SK-N-SH treated with all-trans-retinoic acid at 6 μM for 48 hours (cell line): ENCODE measurements around the gene SFXN5.

Source experiments
- ATAC-seq: fragments of 200-7000 bp; cut with Tn5 transposase; 3 replicates; pipeline ENCODE4 v1.9.1; 2020; ENCODE audit warnings: mild to moderate bottlenecking, moderate library complexity
- ARNTL ChIP-seq: fragments of 450-650 bp; formaldehyde crosslinking; IDR thresholded peaks from 2 replicates; pipeline ENCODE4 v1.5.0; 2020; ENCODE audit warnings: low read depth, mild to moderate bottlenecking, moderate library complexity, borderline replicate concordance
- BACH2 ChIP-seq: fragments of 250-450 bp; sonication (Bioruptor Pico); IDR thresholded peaks from 2 replicates; pipeline ENCODE4 v1.9.0; 2021; ENCODE audit warnings: mild to moderate bottlenecking, borderline replicate concordance
- CREB5 ChIP-seq: fragments of 250-450 bp; sonication (Bioruptor Pico); IDR thresholded peaks from 2 replicates; pipeline ENCODE4 v1.5.1; 2020; ENCODE audit warnings: low read depth, mild to moderate bottlenecking, moderate library complexity
- CSDC2 ChIP-seq: fragments of 250-450 bp; sonication (Bioruptor Pico); IDR thresholded peaks from 2 replicates; pipeline ENCODE4 v1.5.0; 2020; ENCODE audit warnings: mild to moderate bottlenecking, moderate library complexity
- ESRRG ChIP-seq: fragments of 250-450 bp; sonication (Bioruptor Pico); IDR thresholded peaks from 2 replicates; pipeline ENCODE4 v1.6.1; 2021; ENCODE audit warnings: mild to moderate bottlenecking
- GLIS3 ChIP-seq: fragments of 250-450 bp; sonication (Bioruptor Pico); IDR thresholded peaks from 2 replicates; pipeline ENCODE4 v1.5.0; 2020; ENCODE audit warnings: mild to moderate bottlenecking, moderate library complexity
- ISL1 ChIP-seq: fragments of 250-450 bp; sonication (Bioruptor Pico); IDR thresholded peaks from 2 replicates; pipeline ENCODE4 v2.1.2; 2022; ENCODE audit warnings: mild to moderate bottlenecking, moderate library complexity
- OSR1 ChIP-seq: fragments of 250-450 bp; sonication (Bioruptor Pico); IDR thresholded peaks from 2 replicates; pipeline ENCODE4 v1.8.0; 2022; ENCODE audit warnings: moderate library complexity, mild to moderate bottlenecking, inconsistent platforms
- PPARA ChIP-seq: fragments of 250-450 bp; sonication (Bioruptor Pico); IDR thresholded peaks from 2 replicates; pipeline ENCODE4 v1.5.0; 2020; ENCODE audit warnings: mild to moderate bottlenecking, borderline replicate concordance
- RARB ChIP-seq: fragments of 250-450 bp; sonication (Bioruptor Pico); IDR thresholded peaks from 2 replicates; pipeline ENCODE4 v1.8.0; 2021; ENCODE audit warnings: mild to moderate bottlenecking, moderate library complexity
- SNAI2 ChIP-seq: fragments of 250-450 bp; sonication (Bioruptor Pico); IDR thresholded peaks from 2 replicates; pipeline ENCODE4 v1.5.0; 2020; ENCODE audit warnings: mild to moderate bottlenecking, moderate library complexity
- TCF4 ChIP-seq: fragments of 250-450 bp; sonication (Bioruptor Pico); IDR thresholded peaks from 2 replicates; pipeline ENCODE4 v1.8.0; 2021; ENCODE audit warnings: mild to moderate bottlenecking, moderate library complexity, borderline replicate concordance
- TOX ChIP-seq: fragments of 250-450 bp; sonication (Bioruptor Pico); IDR thresholded peaks from 2 replicates; pipeline ENCODE4 v1.8.0; 2021; ENCODE audit warnings: mild to moderate bottlenecking, moderate library complexity, borderline replicate concordance
- ZC3H10 ChIP-seq: fragments of 250-450 bp; sonication (Bioruptor Pico); IDR thresholded peaks from 2 replicates; pipeline ENCODE4 v1.5.1; 2021; ENCODE audit warnings: mild to moderate bottlenecking, moderate library complexity
- ZFP3 ChIP-seq: fragments of 250-450 bp; sonication (Bioruptor Pico); IDR thresholded peaks from 2 replicates; pipeline ENCODE4 v1.5.0; 2020; ENCODE audit warnings: mild to moderate bottlenecking, moderate library complexity
- ZFP30 ChIP-seq: fragments of 450-650 bp; formaldehyde crosslinking; IDR thresholded peaks from 2 replicates; pipeline ENCODE4 v1.5.0; 2022; ENCODE audit warnings: mild to moderate bottlenecking, moderate library complexity
- ZNF565 ChIP-seq: fragments of 450-650 bp; formaldehyde crosslinking; conservative IDR thresholded peaks from 2 replicates; pipeline ENCODE4 v1.5.0; 2020; ENCODE audit warnings: low read depth, mild to moderate bottlenecking, moderate library complexity
- ZNF70 ChIP-seq: fragments of 450-650 bp; formaldehyde crosslinking; IDR thresholded peaks from 2 replicates; pipeline ENCODE4 v1.5.0; 2020; ENCODE audit warnings: mild to moderate bottlenecking, moderate library complexity
- ZNF8 ChIP-seq: fragments of 450-650 bp; formaldehyde crosslinking; IDR thresholded peaks from 2 replicates; pipeline ENCODE4 v1.5.0; 2020; ENCODE audit warnings: mild to moderate bottlenecking, moderate library complexity
- TF ChIP-seq, protein P1 (sequence below): fragments of 250-450 bp; sonication (Bioruptor Pico); IDR thresholded peaks from 2 replicates; pipeline ENCODE4 v1.5.0; 2020; ENCODE audit warnings: mild to moderate bottlenecking, moderate library complexity
- TF ChIP-seq, protein P2 (sequence below): fragments of 250-450 bp; sonication (Bioruptor Pico); IDR thresholded peaks from 2 replicates; pipeline ENCODE4 v1.8.0; 2020; ENCODE audit warnings: mild to moderate bottlenecking, moderate library complexity, borderline replicate concordance
- TF ChIP-seq, protein P3 (sequence below): fragments of 250-450 bp; sonication (Bioruptor Pico); IDR thresholded peaks from 2 replicates; pipeline ENCODE4 v1.8.0; 2021; ENCODE audit warnings: low read depth, mild to moderate bottlenecking, moderate library complexity, borderline replicate concordance

SFXN5 gene

DNA sequence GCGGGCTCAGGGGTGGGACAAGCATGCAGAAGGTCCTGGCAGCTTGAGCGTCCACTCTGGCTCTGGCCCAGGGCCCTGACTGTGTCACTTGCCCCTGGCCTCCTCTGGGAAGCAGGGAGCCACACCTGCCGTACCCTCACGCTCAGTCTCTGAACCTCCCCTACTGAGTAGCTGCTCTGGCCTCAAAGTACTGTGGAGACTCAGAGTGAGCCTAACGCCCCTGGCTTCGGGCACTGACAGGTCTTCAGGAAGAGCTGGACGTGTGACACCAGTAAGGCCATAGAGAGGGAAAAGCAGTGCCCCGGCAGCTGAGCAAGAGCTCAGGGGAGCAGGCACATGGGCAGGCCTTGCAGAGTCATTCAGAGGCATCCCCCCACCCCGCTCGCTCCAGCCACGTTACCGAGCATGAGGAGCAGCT lies 73.3 kb downstream of the SFXN5 start (continued):
- no peak for TF ChIP-seq SNAI2 (CRISPR knock-in tag)
- TF ChIP-seq RARB (CRISPR knock-in tag): no peak
- TF ChIP-seq ZFP30 (CRISPR knock-in tag): no peak
- no peak for TF ChIP-seq BACH2 (CRISPR knock-in tag)
- no peak for TF ChIP-seq ZNF70 (CRISPR knock-in tag)
- TF ChIP-seq OSR1 (CRISPR knock-in tag): no peak
- TF ChIP-seq ARNTL (CRISPR knock-in tag): no peak
- TF ChIP-seq, all 23 proteins: peak for 0

DNA sequence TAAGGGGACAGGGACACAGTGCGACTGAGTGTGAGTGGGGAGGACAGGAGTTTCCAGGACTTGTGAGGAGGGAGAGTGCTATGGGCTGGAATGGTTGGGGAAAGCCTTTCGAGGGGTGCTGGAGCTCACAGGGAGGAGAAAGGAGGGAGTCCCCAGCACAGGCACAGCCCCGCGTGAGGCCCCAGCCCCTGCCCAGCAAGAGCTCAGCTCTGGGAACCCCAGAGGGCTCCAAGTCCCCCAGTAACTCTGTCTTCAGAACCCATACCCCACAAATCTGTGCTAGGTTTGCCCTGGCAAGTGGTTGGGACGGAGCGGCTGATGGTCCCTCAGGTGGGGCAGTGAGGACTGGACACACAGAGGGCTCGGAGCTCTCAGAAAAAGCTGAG lies 75.4 kb downstream of the SFXN5 start:
- TF ChIP-seq CSDC2: no peak
- no peak for TF ChIP-seq TOX (CRISPR knock-in tag)
- no peak for TF ChIP-seq SNAI2 (CRISPR knock-in tag)
- no peak for TF ChIP-seq ISL1 (CRISPR knock-in tag)
- TF ChIP-seq CREB5 (CRISPR knock-in tag): no peak
- no peak for TF ChIP-seq BACH2 (CRISPR knock-in tag)
- no peak for TF ChIP-seq ZFP3
- no peak for TF ChIP-seq ARNTL (CRISPR knock-in tag)
- TF ChIP-seq ZNF565 (CRISPR knock-in tag): no peak
- TF ChIP-seq, protein P1, sequence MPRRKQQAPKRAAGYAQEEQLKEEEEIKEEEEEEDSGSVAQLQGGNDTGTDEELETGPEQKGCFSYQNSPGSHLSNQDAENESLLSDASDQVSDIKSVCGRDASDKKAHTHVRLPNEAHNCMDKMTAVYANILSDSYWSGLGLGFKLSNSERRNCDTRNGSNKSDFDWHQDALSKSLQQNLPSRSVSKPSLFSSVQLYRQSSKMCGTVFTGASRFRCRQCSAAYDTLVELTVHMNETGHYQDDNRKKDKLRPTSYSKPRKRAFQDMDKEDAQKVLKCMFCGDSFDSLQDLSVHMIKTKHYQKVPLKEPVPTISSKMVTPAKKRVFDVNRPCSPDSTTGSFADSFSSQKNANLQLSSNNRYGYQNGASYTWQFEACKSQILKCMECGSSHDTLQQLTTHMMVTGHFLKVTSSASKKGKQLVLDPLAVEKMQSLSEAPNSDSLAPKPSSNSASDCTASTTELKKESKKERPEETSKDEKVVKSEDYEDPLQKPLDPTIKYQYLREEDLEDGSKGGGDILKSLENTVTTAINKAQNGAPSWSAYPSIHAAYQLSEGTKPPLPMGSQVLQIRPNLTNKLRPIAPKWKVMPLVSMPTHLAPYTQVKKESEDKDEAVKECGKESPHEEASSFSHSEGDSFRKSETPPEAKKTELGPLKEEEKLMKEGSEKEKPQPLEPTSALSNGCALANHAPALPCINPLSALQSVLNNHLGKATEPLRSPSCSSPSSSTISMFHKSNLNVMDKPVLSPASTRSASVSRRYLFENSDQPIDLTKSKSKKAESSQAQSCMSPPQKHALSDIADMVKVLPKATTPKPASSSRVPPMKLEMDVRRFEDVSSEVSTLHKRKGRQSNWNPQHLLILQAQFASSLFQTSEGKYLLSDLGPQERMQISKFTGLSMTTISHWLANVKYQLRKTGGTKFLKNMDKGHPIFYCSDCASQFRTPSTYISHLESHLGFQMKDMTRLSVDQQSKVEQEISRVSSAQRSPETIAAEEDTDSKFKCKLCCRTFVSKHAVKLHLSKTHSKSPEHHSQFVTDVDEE: no peak
- no peak for TF ChIP-seq ESRRG (CRISPR knock-in tag)
- TF ChIP-seq GLIS3: no peak
- TF ChIP-seq ZC3H10 (CRISPR knock-in tag): no peak
- TF ChIP-seq, protein P2, sequence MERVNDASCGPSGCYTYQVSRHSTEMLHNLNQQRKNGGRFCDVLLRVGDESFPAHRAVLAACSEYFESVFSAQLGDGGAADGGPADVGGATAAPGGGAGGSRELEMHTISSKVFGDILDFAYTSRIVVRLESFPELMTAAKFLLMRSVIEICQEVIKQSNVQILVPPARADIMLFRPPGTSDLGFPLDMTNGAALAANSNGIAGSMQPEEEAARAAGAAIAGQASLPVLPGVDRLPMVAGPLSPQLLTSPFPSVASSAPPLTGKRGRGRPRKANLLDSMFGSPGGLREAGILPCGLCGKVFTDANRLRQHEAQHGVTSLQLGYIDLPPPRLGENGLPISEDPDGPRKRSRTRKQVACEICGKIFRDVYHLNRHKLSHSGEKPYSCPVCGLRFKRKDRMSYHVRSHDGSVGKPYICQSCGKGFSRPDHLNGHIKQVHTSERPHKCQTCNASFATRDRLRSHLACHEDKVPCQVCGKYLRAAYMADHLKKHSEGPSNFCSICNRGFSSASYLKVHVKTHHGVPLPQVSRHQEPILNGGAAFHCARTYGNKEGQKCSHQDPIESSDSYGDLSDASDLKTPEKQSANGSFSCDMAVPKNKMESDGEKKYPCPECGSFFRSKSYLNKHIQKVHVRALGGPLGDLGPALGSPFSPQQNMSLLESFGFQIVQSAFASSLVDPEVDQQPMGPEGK (CRISPR knock-in tag): no peak
- no peak for TF ChIP-seq ZNF8 (CRISPR knock-in tag)
- TF ChIP-seq, all 23 proteins: peak for 0
- no peak for ATAC-seq

DNA sequence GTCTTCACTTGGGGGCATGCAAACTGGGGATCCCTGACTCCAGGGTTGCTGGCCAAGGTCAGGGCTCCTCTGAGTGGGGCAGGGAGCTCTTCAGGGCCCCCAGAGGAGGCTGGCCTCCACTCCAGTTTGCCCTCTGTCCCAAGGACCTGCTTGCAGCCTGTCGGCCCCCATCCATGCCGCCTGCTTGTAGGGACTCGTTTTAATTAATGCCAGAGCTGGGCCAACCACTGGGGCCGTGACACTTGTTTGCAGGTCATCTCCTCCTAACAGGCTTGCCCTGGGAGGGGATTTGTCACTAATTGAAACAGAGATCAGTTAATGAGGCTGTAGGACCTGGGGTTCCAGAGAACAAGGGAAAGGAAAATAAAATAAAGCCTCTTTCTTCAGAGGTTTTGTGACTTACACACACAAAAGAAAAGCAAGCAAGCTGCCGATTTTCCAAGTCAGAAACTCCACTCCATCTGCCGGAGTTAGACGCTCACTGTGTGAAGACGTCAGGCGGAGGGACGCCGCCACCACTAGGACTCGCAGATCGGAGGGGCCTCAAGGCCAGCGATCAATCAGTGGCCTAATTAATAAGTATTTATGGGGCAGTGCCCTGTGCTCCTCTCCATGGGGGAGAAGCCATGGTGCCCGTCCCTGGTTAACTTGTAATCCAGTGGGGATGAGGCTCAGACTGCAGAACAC lies 75.9 kb downstream of the SFXN5 start:
- TF ChIP-seq SNAI2 (CRISPR knock-in tag) (no peak), TCF4 (no peak), ARNTL (CRISPR knock-in tag) (no peak), ESRRG (CRISPR knock-in tag) (no peak), ZC3H10 (CRISPR knock-in tag) (no peak), BACH2 (CRISPR knock-in tag) (no peak), ISL1 (CRISPR knock-in tag) (no peak), ZFP30 (CRISPR knock-in tag) (no peak), ZFP3 (no peak), PPARA (CRISPR knock-in tag) (no peak), TOX (CRISPR knock-in tag) (no peak), ZNF8 (CRISPR knock-in tag) (no peak), ZNF70 (CRISPR knock-in tag) (no peak), GLIS3 (no peak), CSDC2 (no peak), ZNF565 (CRISPR knock-in tag) (no peak)
- TF ChIP-seq, protein P3, sequence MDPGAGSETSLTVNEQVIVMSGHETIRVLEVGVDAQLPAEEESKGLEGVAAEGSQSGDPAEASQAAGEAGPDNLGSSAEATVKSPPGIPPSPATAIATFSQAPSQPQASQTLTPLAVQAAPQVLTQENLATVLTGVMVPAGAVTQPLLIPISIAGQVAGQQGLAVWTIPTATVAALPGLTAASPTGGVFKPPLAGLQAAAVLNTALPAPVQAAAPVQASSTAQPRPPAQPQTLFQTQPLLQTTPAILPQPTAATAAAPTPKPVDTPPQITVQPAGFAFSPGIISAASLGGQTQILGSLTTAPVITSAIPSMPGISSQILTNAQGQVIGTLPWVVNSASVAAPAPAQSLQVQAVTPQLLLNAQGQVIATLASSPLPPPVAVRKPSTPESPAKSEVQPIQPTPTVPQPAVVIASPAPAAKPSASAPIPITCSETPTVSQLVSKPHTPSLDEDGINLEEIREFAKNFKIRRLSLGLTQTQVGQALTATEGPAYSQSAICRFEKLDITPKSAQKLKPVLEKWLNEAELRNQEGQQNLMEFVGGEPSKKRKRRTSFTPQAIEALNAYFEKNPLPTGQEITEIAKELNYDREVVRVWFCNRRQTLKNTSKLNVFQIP: no peak
- no peak for ATAC-seq
